Endothelial cell of umbilical vein (primary cell): ENCODE measurements around the gene AMPH. TPM values are rescaled to one million over a fixed set of nuclear protein-coding genes. Genes with fewer than 3 reads are reported as not detected.

Experiments
- BruUV-seq: library from RNA; stranded (reverse); fragments of 400-500 nt; replicated peaks from 2 replicates; lab custom pipeline; 2021; lab: Mats Ljungman, UMichigan
- CTCF ChIA-PET: fragments of 300-600, 350-600 bp; sonication (Branson Sonifier 250); formaldehyde crosslinking; loops from one replicate; lab custom pipeline; 2021; ENCODE audit warnings: antibody characterized with exemption, inconsistent platforms; lab: Charles Lee
- POLR2A ChIA-PET: fragments of 300-600, 350-600 bp; sonication (Branson Sonifier 250); formaldehyde crosslinking; loops from one replicate; lab custom pipeline; 2021; ENCODE audit warnings: antibody characterized with exemption, inconsistent platforms; lab: Charles Lee
- DNase-seq: peaks from one replicate; pipeline ENCODE4 v3.0.0-alpha.2; 2011; ENCODE audit warnings: low read depth, low spot score
- FAIRE-seq: peaks from 2 replicates; lab custom pipeline; 2011; peaks lifted over from hg19 to GRCh38; lab: Jason Lieb, UNC
- H2AFZ ChIP-seq: 2 replicates; pipeline ENCODE4 v1.6.0; 2012; ENCODE audit warnings: low read depth, low read length, control low read depth, inconsistent platforms
- H3K27ac ChIP-seq: 2 replicates; pipeline ENCODE4 v1.5.1; 2011; ENCODE audit warnings: low read depth, mild to moderate bottlenecking, control low read depth, low read length, moderate library complexity; ENCODE audit not compliant: insufficient read depth
- H3K27me3 ChIP-seq, 2 experiments: 2 replicates each; pipeline versions ENCODE4 v1.6.0 to v1.6.1; 2011; ENCODE audit warnings: low read length in 2 of 2, mixed read lengths in 1 of 2; ENCODE audit not compliant: control insufficient read depth in 2 of 2, insufficient read depth in 2 of 2
- H3K36me3 ChIP-seq, 2 experiments: 2 replicates in 1 of 2; 3 replicates in 1 of 2; pipeline ENCODE4 v1.5.1; 2011; ENCODE audit warnings: low read length in 2 of 2, mild to moderate bottlenecking in 1 of 2, moderate library complexity in 1 of 2; ENCODE audit not compliant: control insufficient read depth in 2 of 2, insufficient read depth in 2 of 2; ENCODE audit errors: extremely low read depth in 1 of 2
- H3K4me1 ChIP-seq: 3 replicates; pipeline ENCODE4 v1.5.1; 2011; ENCODE audit warnings: mild to moderate bottlenecking, low read length; ENCODE audit not compliant: control insufficient read depth, insufficient read depth; ENCODE audit errors: extremely low read depth
- H3K4me2 ChIP-seq: 2 replicates; pipeline ENCODE4 v1.6.1; 2011; ENCODE audit warnings: low read length, control low read depth, mixed read lengths; ENCODE audit not compliant: insufficient read depth
- H3K4me3 ChIP-seq, 3 experiments: fragments of 200-600 bp in 1 of 3; sonication (generic), shearing (Covaris generic) in 1 of 3; replicated peaks in 1 of 3; 2 replicates each; pipeline ENCODE4 v1.5.1; 2011 to 2016; ENCODE audit warnings: control low read depth in 3 of 3, low read length in 3 of 3, mild to moderate bottlenecking in 2 of 3, inconsistent platforms in 1 of 3, low read depth in 1 of 3, moderate library complexity in 1 of 3; ENCODE audit not compliant: insufficient read depth in 1 of 3
- H3K79me2 ChIP-seq: 2 replicates; pipeline ENCODE4 v1.6.0; 2012; ENCODE audit warnings: low read length, inconsistent platforms; ENCODE audit not compliant: control insufficient read depth, insufficient read depth
- H3K9ac ChIP-seq: replicated peaks from 2 replicates; pipeline ENCODE3; 2011; ENCODE audit warnings: low read length, control low read depth; ENCODE audit not compliant: insufficient read depth; ENCODE audit errors: extremely low read depth
- H3K9me1 ChIP-seq: replicated peaks from 3 replicates; pipeline ENCODE4 v1.6.0; 2011; ENCODE audit warnings: mild to moderate bottlenecking, low read length; ENCODE audit not compliant: control insufficient read depth, insufficient read depth; ENCODE audit errors: extremely low read depth
- H3K9me3 ChIP-seq: replicated peaks from 2 replicates; pipeline ENCODE4 v1.5.1; 2012; ENCODE audit warnings: low read length, inconsistent platforms; ENCODE audit not compliant: control insufficient read depth, insufficient read depth
- H4K20me1 ChIP-seq: replicated peaks from 2 replicates; pipeline ENCODE3; 2011; ENCODE audit warnings: mild to moderate bottlenecking, low read length; ENCODE audit not compliant: control insufficient read depth, insufficient read depth; ENCODE audit errors: extremely low read depth
- EZH2 ChIP-seq: IDR thresholded peaks from 2 replicates; pipeline ENCODE4 v1.6.1; 2012; ENCODE audit warnings: borderline replicate concordance, low read depth, mild to moderate bottlenecking, moderate library complexity, low read length, inconsistent platforms; ENCODE audit not compliant: severe bottlenecking
- FOS ChIP-seq: IDR thresholded peaks from 2 replicates; pipeline ENCODE4 v1.6.1; 2011; ENCODE audit warnings: mild to moderate bottlenecking, low read length, moderate library complexity, borderline replicate concordance; ENCODE audit not compliant: insufficient read depth
- GATA2 ChIP-seq: IDR thresholded peaks from 2 replicates; pipeline ENCODE4 v1.7.0; 2011; ENCODE audit warnings: low read depth, mild to moderate bottlenecking, moderate library complexity, mixed read lengths, low read length; ENCODE audit not compliant: insufficient read length, insufficient read depth
- JUN ChIP-seq: IDR thresholded peaks from 2 replicates; pipeline ENCODE4 v1.6.1; 2011; ENCODE audit warnings: borderline replicate concordance, low read depth; ENCODE audit not compliant: insufficient read length, insufficient read depth
- MAX ChIP-seq: IDR thresholded peaks from 2 replicates; pipeline ENCODE4 v1.6.1; 2011; ENCODE audit not compliant: insufficient read depth, insufficient read length
- MYC ChIP-seq: IDR thresholded peaks from one replicate; pipeline ENCODE4 v1.6.1; 2011; ENCODE audit warnings: mild to moderate bottlenecking, low read depth, low read length
- POLR2A ChIP-seq: IDR thresholded peaks from 2 replicates; pipeline ENCODE4 v1.6.1; 2012; ENCODE audit warnings: low read depth, mild to moderate bottlenecking, control low read depth, low read length
- POLR2AphosphoS5 ChIP-seq: IDR thresholded peaks from 2 replicates; pipeline ENCODE4 v1.6.1; 2012; ENCODE audit warnings: low read depth, mild to moderate bottlenecking, control low read depth, low read length, moderate library complexity; ENCODE audit not compliant: insufficient read depth
- dilution Hi-C: fragments of 300-500 bp; cut with MboI; formaldehyde crosslinking; loops from one replicate; pipeline ENCODE4 v1.15.0; 2019; ENCODE audit warnings: low sequenced_read_pairs; ENCODE audit not compliant: extremely low pct_ligation_motif_present
- intact Hi-C: fragments of 100-400 bp; cut with micrococcal nuclease; formaldehyde crosslinking; loops from one replicate; pipeline ENCODE4 v1.10.0; 2022
- polyA plus RNA-seq, 4 experiments: library from polyadenylated mRNA; depleted of rRNA in 3 of 4; stranded (reverse) in 3 of 4; unstranded in 1 of 4; fragments of >200 nt; gene quantifications; 2 replicates each; pipeline versions ENCODE4 v1.2.1 to v1.2.3, GENCODE V29; 2011 to 2012; ENCODE audit warnings: missing spikeins in 1 of 4
- total RNA-seq: library from RNA; stranded (reverse); gene quantifications from 2 replicates; pipeline ENCODE4 v1.2.3, GENCODE V29; 2021
- TF ChIP-seq, protein P1 (sequence below), 2 donors: IDR thresholded peaks; 1 replicate in 1 of 2; 2 replicates in 1 of 2; pipeline ENCODE4 v1.5.1; 2011; ENCODE audit warnings: low read length in 2 of 2, mild to moderate bottlenecking in 2 of 2, moderate library complexity in 2 of 2, control low read depth in 1 of 2, inconsistent platforms in 1 of 2, low read depth in 1 of 2; ENCODE audit not compliant: insufficient read depth in 1 of 2; ENCODE audit errors: extremely low read depth in 1 of 2

The AMPH gene
- total and polyA plus RNA-seq, 2 donors (not counting 3 experiments of a cell fraction or from before 2014, with no cell fraction given) = 5.2 to 9.2 TPM

DNA sequence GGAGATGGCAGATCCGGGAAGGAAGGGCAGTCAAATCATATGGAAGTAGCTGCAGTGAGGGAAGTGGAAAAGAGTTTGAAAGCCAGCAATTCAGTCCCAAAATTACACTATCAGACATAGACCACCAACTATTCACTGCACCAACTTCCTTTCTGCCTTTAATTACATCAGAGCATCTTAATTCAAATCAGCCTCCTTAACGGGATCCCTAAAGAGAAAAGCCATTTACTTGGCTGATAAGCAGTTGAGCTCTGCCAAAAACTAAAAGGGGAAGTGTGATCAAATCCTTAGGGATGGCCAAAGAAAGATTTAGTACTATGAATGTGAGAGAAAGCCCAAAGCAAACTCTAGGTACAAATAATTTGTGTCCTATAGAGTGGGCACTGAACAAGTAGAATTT, 110.4 kb downstream of the AMPH start:
- no peaks in the 10 kb centered on the region for H3K79me2 ChIP-seq
- BruUV-seq = no TSS peak
- dilution Hi-C loops (no loop called here), intact Hi-C loops (no loop called here)
- no peak overlapping the region for H3K27ac ChIP-seq
- H3K36me3 ChIP-seq = no peaks in the 10 kb centered on the region
- no peaks in the 10 kb centered on the region for H3K27me3 ChIP-seq
- no peak overlapping the region for H3K4me2 ChIP-seq
- no peaks in the 10 kb centered on the region for H3K4me1 ChIP-seq
- TF ChIP-seq POLR2A = no peak
- TF ChIP-seq GATA2 = no peak
- TF ChIP-seq EZH2 = no peak
- TF ChIP-seq JUN = no peak
- no peak for TF ChIP-seq FOS
- TF ChIP-seq, protein P1, sequence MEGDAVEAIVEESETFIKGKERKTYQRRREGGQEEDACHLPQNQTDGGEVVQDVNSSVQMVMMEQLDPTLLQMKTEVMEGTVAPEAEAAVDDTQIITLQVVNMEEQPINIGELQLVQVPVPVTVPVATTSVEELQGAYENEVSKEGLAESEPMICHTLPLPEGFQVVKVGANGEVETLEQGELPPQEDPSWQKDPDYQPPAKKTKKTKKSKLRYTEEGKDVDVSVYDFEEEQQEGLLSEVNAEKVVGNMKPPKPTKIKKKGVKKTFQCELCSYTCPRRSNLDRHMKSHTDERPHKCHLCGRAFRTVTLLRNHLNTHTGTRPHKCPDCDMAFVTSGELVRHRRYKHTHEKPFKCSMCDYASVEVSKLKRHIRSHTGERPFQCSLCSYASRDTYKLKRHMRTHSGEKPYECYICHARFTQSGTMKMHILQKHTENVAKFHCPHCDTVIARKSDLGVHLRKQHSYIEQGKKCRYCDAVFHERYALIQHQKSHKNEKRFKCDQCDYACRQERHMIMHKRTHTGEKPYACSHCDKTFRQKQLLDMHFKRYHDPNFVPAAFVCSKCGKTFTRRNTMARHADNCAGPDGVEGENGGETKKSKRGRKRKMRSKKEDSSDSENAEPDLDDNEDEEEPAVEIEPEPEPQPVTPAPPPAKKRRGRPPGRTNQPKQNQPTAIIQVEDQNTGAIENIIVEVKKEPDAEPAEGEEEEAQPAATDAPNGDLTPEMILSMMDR (IDR thresholded peaks at IDR 0.05; ENCODE audit: extremely low read depth in 1 of 2, insufficient read depth in 1 of 2, low read depth in 1 of 2, low read length in 2 of 2) = no peak
- no peak for TF ChIP-seq POLR2AphosphoS5
- no peak for TF ChIP-seq MAX
- no peak for TF ChIP-seq MYC
- H3K9me1 ChIP-seq = no peaks in the 10 kb centered on the region
- DNase-seq (no peak), FAIRE-seq (no peak)
- no peaks in the 10 kb centered on the region for H4K20me1 ChIP-seq
- H3K9me3 ChIP-seq = no peaks in the 10 kb centered on the region
- no peak overlapping the region for H2AFZ ChIP-seq
- no peak overlapping the region for H3K9ac ChIP-seq
- H3K4me3 ChIP-seq = no peak overlapping the region
- ChIA-PET CTCF (no interaction called here), POLR2A (no interaction called here)
